Lower leg skin (tissue), 3 donors: ENCODE measurements around the gene CFAP206.

Experiments
- POLR2A ChIP-seq, 2 donors: fragments of 450-650 bp; IDR thresholded peaks; one replicate each; pipeline ENCODE4 v1.6.1; 2016 to 2017; ENCODE audit warnings: antibody characterized with exemption in 2 of 2, mild to moderate bottlenecking in 1 of 2, moderate library complexity in 1 of 2
- TF ChIP-seq, protein P1 (sequence below), 3 donors: fragments of 450-650 bp; IDR thresholded peaks; one replicate each; pipeline ENCODE4 v1.5.1; 2016; ENCODE audit warnings: antibody characterized with exemption in 3 of 3, mild to moderate bottlenecking in 3 of 3, moderate library complexity in 2 of 3

DNA sequence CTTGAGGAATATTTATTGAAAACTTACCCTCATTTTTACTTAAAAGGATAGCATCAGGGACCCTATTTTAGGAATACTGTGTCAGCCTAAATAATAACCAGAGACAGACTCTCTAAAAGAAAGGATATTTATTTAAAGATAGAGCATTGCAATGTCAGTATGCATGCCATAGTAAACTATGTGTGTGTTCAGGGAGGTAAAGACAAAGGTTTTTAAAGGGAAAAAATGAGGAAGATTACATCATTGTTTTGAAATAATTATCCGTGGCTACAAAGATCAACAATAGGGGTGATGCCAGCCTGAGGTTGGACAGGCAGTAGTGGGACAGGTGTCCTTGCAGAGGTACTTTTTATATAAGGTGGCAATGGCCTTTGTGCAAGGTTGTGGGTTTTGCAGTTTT is 23.7 kb upstream of the CFAP206 start:
- TF ChIP-seq, protein P1, sequence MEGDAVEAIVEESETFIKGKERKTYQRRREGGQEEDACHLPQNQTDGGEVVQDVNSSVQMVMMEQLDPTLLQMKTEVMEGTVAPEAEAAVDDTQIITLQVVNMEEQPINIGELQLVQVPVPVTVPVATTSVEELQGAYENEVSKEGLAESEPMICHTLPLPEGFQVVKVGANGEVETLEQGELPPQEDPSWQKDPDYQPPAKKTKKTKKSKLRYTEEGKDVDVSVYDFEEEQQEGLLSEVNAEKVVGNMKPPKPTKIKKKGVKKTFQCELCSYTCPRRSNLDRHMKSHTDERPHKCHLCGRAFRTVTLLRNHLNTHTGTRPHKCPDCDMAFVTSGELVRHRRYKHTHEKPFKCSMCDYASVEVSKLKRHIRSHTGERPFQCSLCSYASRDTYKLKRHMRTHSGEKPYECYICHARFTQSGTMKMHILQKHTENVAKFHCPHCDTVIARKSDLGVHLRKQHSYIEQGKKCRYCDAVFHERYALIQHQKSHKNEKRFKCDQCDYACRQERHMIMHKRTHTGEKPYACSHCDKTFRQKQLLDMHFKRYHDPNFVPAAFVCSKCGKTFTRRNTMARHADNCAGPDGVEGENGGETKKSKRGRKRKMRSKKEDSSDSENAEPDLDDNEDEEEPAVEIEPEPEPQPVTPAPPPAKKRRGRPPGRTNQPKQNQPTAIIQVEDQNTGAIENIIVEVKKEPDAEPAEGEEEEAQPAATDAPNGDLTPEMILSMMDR (IDR thresholded peaks at IDR 0.05): no peak
- TF ChIP-seq POLR2A (IDR thresholded peaks at IDR 0.05): no peak
